NCI-H2107 treated with DMSO at 0.1 percent for 48 hours (cell line): ENCODE results near the gene CHP2.
"Not testable (repeated sequence)": the region's sequence is repeated elsewhere in the genome, so short reads cannot be mapped to it uniquely, and the experiment has no call there.

ENCODE experiments used
- DNase-seq: peaks from one replicate; lab custom pipeline; 2025; ENCODE audit not compliant: unreplicated experiment; lab: John Stamatoyannopoulos, UW

Gene CHP2

GRCh38 chr16:23754594-23755483 is at the start of gene CHP2:
CHP2 (plus strand) TSS chr16:23755026; CDS start chr16:23755050, 24 bp downstream.
- DNase-seq: no peak

- DNase-seq: no peak
Measured at GRCh38 chr16:23705517-23705902, 49.3 kb upstream of the CHP2 start.

- DNase-seq: no peak
Measured at GRCh38 chr16:23706439-23706838, 48.4 kb upstream of the CHP2 start.

GRCh38 chr16:23709536-23709935 is 45.3 kb upstream of the CHP2 start:
- DNase-seq: no peak

GRCh38 chr16:23710008-23710407 is 44.8 kb upstream of the CHP2 start:
- DNase-seq: no peak

- DNase-seq: no peak
Measured at GRCh38 chr16:23710504-23710903, 44.3 kb upstream of the CHP2 start.

- no peak for DNase-seq
Measured at GRCh38 chr16:23711785-23712184, 43.0 kb upstream of the CHP2 start.

- DNase-seq: no peak
Measured at GRCh38 chr16:23712976-23713375, 41.9 kb upstream of the CHP2 start, which contains the start of gene ERN2. ERN2 (minus strand) TSS chr16:23713222; CDS start chr16:23713187, 35 bp downstream.

- no peak for DNase-seq
Measured at GRCh38 chr16:23716484-23716883, 38.3 kb upstream of the CHP2 start.

GRCh38 chr16:23722613-23723240 is 32.1 kb upstream of the CHP2 start:
- DNase-seq: not testable (repeated sequence)

- no peak for DNase-seq
Measured at GRCh38 chr16:23724096-23724784, 30.6 kb upstream of the CHP2 start.

- no peak for DNase-seq
Measured at GRCh38 chr16:23724785-23725131, 30.1 kb upstream of the CHP2 start.

GRCh38 chr16:23726710-23727109 is 28.1 kb upstream of the CHP2 start:
- no peak for DNase-seq

GRCh38 chr16:23728112-23728477 is 26.7 kb upstream of the CHP2 start:
- no peak for DNase-seq

GRCh38 chr16:23729503-23730424 is 25.1 kb upstream of the CHP2 start:
- no peak for DNase-seq

- no peak for DNase-seq
Measured at GRCh38 chr16:23734176-23734893, 20.5 kb upstream of the CHP2 start.

- DNase-seq: not testable (repeated sequence)
Measured at GRCh38 chr16:23737423-23738028, 17.3 kb upstream of the CHP2 start.

GRCh38 chr16:23739516-23739915 is 15.3 kb upstream of the CHP2 start:
- no peak for DNase-seq

GRCh38 chr16:23741675-23742303 is 13.0 kb upstream of the CHP2 start:
- DNase-seq: no peak
